ENCODE data around the gene TEN1.

DNA sequence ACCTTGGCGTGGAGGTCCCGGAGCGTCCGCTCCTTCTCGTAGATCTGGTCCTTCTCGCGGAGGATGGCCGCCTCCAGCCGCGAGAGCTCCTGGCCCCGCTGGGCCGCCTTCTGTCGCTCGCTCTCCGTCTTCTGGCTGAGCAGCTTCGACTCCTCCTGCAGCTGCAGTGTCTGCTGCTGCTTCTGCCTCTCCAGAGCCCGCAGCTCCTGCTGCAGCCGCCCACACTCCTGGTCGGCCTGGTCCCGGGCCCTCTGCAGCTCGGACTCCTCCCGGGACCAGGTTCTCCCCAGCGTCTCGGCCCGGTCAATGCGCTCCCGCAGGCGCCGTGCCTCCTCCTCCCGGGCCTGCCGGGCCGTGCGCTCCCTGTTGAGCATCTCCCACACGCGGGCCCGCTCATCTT is 29.2 kb downstream of the TEN1 start:
- TF ChIP-seq POLR2AphosphoS5 (IDR thresholded peaks at IDR 0.05; ENCODE audit: low read depth, low read length) (no peak), POLR2A (IDR thresholded peaks at IDR 0.05; ENCODE audit: low read depth, low read length) (no peak), TAF1 (IDR thresholded peaks at IDR 0.05; ENCODE audit: low read depth, low read length) (no peak), POU2F2 (IDR thresholded peaks at IDR 0.05; ENCODE audit: low read depth, low read length) (no peak)
